Right renal pelvis (tissue), 4 donors: ENCODE results near the gene NKX1-2. TPM values are rescaled to one million over a fixed set of nuclear protein-coding genes. Genes with fewer than 3 reads are reported as not detected.
A peak's percentile ranks its signal among the peaks of the same experiment; 100 is the strongest.

Experiments used
- DNase-seq, 4 donors: peaks; one replicate each; pipeline ENCODE4 v3.0.0-alpha.2; 2013; ENCODE audit warnings: low read depth in 4 of 4, low spot score in 3 of 4, missing footprints in 1 of 4
- polyA plus RNA-seq, 4 donors: library from polyadenylated mRNA; unstranded; fragments of 120-200 nt; gene quantifications; one replicate each; pipeline ENCODE4 v1.2.1, GENCODE V29; 2013; ENCODE audit not compliant: insufficient read length in 4 of 4

NKX1-2 gene
- polyA plus RNA-seq, 4 donors = 0.01 TPM; not detected in 3

- DNase-seq = no peak
Measured at GRCh38 chr10:124476043-124476725, 26.3 kb upstream of the NKX1-2 start.

DNA sequence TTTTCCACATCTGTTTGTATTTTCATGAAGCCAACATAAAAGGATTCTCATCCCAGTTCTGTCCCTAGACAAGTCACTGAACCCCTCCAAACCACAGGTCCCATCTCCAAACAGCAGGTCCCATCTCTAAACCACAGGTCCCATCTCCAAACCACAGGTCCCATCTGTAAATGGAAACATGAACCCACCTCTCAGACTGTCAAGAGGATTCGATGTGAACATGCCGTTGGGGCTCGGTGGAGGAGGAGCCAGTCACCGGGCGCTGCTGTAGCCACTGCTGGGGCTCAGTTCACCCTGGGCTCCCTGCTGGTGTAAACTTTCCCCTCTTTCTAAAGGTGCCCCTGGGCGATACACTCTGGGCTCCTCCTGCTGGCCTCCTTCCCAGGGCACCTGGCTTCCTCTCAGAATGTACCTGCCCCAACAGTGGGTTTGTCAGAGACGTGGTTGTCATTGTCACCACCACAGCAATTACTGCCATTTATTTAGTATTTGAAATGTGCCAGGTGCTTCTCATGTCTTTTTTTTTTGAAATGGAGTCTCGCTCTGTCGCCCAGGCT, 24.8 kb upstream of the NKX1-2 start:
- no peak for DNase-seq

DNA sequence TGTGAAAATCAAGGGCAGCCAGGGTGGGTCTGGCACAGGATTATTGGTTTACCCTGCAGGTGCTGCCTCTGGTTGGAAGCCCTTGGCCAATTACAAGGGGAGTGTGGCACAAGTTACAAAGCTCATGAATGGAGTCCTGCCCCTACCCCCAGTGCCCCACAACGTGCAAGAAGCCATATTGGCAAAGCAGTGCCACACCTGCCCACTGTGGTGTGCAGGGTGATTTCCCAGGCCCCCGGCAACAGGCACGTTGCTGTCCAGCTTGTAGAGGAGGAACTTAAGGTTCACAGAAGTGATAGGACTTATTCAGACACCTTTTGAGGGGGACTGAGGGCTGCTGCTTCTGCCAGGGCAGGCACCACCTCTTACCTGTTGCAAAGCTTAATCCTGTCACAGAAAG, 23.2 kb upstream of the NKX1-2 start:
- DNase-seq = no peak

GRCh38 chr10:124472071-124472470, 22.2 kb upstream of the NKX1-2 start:
- no peak for DNase-seq

DNA sequence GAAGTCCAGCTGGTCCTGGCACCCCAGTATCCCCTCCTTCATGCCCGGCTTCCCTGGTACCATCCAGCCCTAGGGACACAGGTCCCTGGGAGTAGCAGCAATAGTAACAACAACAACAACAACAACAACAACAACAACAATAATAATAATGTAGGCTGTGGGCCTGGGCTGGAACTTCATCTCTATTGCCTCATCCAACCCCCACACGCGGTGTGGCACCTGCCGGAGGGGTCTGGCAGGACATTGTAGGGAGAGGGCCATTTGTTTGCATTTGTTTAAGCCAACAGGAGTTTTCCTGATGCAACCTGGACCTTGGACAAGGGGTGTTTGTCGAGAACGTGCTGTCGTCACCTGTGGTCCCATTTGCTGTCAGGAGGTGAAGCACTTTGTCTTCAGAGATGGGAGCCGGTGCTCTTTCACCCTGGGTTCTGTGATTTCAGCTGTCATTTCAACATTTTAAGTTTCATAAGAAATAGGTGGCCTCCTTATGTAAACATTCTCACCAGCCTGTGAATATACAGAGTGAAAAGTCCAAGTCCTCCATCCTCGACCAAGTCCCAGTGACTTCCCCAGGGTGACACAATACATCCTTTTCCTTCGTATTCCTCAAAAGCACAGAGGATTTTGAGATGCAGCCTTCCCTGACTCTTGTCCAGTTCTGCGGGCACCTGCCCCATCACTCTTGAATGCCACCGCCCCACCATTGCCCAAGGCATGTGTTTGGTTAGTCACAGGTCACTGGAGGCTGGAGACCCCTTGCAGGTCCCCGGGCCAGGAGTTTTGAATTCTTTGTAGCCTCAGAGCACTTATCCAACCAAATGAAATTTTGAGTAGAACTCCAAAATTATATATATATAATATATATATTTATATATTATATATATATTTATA, 21.0 kb upstream of the NKX1-2 start:
- DNase-seq = no peak

DNA sequence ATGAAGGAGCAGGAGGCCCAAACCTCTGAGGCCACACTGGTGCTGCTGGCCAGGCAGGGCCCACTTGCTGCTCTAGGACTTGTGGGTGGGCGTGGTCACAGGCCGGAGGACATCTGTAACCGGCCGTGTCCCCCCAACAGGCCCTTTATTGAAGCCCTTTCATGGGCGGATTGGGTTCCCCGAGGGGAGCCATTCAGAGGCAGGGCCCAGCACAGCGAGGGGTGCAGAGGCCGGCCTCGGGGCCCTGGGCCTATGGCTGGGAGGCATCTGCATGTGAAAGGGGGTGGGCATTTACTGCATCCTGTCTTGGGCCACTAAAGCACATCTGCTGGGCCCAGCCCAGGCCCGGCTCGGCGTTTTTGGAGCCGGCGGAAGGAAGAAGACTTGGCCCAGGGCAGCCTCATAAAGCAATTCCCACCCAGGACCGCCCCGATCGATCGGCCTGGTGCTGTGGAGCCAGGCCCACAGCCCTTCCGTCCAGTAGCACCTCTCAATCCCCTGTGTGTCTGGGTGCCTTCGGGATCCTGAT, 20.2 kb upstream of the NKX1-2 start:
- no peak for DNase-seq

- no peak for DNase-seq
Measured at GRCh38 chr10:124468624-124469023, 18.8 kb upstream of the NKX1-2 start.

DNA sequence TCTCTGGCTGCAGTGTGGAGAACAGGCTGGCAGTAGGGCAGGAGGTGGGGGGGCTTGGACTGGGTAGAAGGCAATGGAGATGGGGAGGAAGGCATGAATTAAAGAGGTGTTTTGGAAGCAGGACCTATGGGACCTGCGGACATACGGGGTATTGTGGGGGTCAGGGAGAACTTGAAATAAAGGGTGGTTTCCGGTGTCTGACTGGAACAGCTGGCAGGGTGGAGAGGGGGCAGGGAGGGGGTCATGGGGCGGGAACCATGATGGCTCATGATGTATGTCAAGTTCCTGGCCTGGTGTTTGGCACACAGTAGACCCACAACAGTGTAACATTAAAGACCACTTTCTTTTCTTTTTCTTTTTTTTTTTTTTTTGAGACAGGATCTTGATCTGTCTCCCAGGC, 17.3 kb upstream of the NKX1-2 start:
- DNase-seq = no peak

DNA sequence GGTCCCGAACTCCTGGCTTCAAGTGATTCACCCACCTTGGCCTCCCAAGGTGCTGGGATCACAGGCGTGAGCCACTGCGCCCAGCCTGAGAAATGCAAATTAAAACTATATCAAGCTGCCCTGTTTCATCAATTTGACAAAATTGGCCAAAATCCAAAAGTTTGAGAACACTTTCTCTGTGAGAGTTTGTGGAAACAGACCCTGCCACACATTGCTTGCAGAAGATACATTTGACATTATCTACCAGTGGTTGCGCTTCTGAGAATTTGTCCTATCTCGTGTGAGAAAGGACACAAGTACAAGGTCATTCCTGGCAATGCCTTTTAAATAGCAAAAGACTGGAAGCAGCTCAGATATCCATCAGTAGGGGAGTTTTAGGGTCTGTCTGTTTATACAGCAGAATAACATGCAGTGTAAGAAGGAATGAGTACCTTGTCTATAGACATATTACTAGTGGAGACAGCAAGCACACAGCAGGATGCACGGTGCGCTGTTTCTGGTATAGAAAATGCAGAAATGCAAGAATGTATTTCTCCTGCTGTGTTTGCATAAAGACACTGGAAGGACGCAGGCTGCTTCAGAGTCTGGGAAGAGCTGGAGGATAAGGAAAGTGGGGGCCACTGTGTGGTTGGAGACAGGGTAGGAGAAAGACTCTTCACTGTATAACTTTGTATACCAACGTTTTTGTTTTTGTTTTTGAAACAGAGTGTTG, 16.1 kb upstream of the NKX1-2 start:
- DNase-seq = no peak

- DNase-seq = no peak
Measured at GRCh38 chr10:124465003-124465776, 15.4 kb upstream of the NKX1-2 start.

DNA sequence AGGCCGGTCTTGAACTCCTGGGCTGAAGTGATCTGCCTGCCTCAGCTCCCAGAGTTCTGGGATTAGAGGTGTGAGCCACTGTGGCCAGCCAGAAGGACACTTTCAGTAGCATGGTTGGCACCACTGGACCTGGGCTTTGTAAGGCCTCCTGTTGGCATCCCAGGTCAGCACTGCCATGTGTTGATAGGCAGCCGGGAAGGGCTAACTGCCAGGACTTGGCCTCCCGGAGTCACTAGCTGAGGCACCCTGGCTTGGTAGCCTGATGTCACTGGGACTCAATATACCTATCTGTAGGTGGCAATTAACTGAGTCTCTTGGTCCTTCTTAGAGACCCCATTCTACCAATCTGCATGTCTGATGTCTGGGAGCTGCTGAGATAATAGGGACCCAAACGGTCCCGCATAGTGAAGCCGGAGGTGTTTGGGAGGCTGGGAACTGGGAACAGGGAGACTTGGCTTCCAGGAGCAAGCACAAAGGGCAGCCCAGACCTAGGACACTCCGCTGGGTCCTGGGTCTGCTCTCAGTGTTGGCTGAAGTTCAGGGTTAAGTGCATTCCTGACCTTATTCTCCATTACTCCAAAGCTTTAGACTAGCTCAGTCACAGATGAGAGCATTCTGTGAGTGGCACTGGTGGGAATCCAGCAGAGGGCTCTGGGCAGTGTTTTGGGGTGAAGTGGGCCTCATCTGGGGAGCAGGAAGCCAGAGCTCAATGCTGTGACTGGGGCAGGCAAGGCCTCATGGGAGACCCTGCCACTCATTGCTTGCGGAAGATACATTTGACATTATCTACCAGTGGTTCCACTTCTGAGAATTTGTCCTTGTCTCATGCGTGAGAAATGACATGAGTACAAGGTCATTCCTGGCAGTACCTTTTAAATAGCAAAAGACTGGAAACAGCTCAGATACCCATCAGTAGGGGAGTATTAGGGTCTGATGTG, 14.5 kb upstream of the NKX1-2 start:
- DNase-seq = no peak

GRCh38 chr10:124462348-124462695, 12.5 kb upstream of the NKX1-2 start:
- DNase-seq = no peak

DNA sequence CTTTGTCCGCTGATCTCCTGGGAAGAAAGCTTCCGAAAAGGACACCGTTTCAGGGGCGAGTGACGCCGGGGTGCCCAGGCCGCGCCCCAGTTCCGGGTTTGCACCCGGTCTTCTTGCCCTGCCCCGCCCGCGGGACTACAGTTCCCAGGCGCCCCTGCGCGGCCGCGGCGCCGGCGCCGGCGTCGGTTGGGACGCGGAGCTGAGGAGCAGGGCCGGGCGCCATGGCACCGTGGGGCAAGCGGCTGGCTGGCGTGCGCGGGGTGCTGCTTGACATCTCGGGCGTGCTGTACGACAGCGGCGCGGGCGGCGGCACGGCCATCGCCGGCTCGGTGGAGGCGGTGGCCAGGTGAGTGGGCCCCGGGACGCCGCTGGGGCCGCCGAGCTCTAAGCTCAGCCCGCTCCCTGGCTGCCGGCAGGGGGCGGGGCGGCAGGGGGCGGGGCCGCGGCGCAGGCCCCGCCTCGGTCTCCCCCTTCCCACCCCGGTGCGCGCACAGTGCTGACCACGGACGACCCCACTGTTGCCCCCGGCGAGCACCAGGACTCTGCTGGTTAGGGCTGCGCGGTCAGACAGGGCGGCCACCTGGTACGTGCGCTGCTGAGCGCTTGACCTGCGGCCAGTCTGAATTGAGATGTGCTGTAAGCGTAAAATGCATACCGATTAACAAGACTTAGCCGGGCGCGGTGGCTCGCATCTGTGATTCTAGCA, 12.0 kb upstream of the NKX1-2 start, which contains the start of gene LHPP:
Gene LHPP (plus strand): TSS at position 182 of the 706 bp plus-strand sequence. CDS start 40 bp downstream, at position 222.
- DNase-seq = peak; percentile 61 to 83 (median 68)

DNA sequence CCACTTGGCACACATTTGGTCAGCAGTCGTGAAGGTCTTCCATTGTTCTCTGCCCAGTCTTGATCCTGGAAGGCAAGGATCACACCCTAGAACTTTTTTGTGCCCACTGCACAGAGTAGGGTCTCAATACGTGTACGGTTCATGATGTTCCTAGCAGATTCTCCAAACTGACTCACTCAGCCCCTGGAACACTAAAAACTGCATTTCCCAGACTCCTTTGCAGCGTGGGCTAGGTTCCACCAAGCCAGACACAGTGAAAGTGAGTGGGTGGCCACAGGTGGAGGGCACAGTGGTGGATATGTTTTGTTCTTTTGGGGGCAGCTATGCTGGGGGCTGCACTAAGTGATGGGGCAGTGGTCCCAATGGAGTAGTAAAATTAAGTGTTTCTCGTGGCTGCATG, 10.3 kb upstream of the NKX1-2 start:
- no peak for DNase-seq

DNA sequence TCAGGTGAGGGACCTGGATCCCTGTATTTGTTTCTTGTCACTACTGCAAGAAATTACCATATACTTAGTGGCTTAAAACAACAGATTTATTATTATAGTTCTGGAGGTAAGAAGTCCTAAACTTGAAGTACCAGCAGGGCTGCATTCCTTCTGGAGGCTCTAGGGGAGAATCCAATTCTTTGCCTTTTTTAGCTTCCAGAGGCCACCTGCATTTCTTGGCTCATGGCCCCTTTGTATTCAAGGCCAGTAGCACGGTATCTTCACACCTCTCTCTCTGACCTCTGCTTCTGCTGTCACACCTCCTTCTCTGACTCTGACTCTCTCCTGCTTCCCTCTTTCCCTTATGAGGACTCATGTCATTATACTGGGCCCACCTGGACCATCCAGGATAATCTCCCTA, 9.6 kb upstream of the NKX1-2 start:
- DNase-seq = no peak

- DNase-seq = no peak
Measured at GRCh38 chr10:124458889-124459288, 9.1 kb upstream of the NKX1-2 start.

DNA sequence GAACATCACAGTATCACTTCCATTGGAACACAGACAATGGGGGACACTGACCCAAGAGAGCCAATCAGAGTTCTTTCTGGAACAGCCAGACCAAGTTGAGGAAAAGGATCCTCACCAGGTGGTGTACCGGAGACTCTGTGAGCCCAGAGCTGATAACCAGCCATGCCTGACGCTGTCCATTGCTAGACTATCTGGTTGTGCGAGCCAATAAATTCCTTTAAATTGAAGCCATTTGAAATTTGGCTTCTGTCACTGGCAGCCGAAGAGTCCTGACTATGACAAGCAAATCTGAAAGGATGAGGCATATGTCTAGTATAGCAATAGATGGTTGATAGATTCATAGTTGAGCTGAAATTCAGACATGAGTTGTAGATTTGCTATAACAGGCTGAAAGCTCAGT, 8.6 kb upstream of the NKX1-2 start:
- no peak for DNase-seq

DNA sequence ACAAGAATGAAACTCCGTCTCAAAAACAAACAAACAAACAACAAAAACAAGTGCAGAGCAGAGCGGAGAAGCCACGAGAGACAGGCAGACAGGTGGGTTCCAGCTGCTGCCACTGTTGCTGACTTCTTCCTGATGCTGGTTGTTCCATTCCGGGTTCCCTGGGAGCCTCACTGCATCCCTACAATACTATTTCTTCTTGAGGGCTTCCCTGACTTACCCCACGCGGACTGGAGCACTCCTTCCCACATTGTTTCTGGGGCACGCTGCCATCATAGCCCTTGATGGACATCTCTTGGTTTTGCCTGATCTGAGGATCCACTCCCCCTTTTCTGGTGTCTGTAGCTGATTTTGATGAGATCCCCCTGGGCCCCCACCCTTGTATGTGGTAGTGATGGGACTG, 5.6 kb upstream of the NKX1-2 start:
- no peak for DNase-seq
